HEK293 (cell line): Measurements from ENCODE around the gene DDX10.

Experiments
- ZNF585B ChIP-seq: fragments of 450-650 bp; formaldehyde crosslinking; IDR thresholded peaks from 2 replicates; pipeline ENCODE4 v1.5.1; 2016; ENCODE audit warnings: missing biosample characterization, missing genetic modification characterization
- ZNF670 ChIP-seq: fragments of 450-650 bp; formaldehyde crosslinking; IDR thresholded peaks from 2 replicates; pipeline ENCODE4 v1.5.1; 2016; ENCODE audit warnings: missing biosample characterization, missing genetic modification characterization, low read depth
- TF ChIP-seq, protein P1 (sequence below): fragments of 450-650 bp; formaldehyde crosslinking; IDR thresholded peaks from 2 replicates; pipeline ENCODE4 v1.5.1; 2016; ENCODE audit warnings: missing biosample characterization, missing genetic modification characterization

DNA sequence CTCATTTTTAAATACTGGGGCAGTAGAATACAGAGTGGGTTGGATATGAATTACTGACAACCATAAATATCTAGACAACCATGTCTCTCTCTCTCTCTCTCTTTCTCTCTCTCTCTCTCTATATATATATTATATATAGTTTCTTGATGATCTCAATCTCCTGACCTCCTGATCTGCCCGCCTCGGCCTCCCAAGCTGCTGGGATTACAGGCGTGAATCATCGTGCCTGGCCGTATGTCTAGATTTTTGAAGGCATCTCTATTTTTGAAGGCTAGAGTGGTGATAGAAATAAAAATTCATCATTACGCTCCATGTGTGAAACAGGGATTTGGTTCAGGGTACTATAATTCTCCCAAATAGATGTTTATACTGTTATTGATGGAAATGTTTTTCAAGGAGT lies 84.1 kb downstream of the DDX10 start:
- no peak for TF ChIP-seq ZNF585B (tag by site-specific recombination)
- TF ChIP-seq, protein P1, sequence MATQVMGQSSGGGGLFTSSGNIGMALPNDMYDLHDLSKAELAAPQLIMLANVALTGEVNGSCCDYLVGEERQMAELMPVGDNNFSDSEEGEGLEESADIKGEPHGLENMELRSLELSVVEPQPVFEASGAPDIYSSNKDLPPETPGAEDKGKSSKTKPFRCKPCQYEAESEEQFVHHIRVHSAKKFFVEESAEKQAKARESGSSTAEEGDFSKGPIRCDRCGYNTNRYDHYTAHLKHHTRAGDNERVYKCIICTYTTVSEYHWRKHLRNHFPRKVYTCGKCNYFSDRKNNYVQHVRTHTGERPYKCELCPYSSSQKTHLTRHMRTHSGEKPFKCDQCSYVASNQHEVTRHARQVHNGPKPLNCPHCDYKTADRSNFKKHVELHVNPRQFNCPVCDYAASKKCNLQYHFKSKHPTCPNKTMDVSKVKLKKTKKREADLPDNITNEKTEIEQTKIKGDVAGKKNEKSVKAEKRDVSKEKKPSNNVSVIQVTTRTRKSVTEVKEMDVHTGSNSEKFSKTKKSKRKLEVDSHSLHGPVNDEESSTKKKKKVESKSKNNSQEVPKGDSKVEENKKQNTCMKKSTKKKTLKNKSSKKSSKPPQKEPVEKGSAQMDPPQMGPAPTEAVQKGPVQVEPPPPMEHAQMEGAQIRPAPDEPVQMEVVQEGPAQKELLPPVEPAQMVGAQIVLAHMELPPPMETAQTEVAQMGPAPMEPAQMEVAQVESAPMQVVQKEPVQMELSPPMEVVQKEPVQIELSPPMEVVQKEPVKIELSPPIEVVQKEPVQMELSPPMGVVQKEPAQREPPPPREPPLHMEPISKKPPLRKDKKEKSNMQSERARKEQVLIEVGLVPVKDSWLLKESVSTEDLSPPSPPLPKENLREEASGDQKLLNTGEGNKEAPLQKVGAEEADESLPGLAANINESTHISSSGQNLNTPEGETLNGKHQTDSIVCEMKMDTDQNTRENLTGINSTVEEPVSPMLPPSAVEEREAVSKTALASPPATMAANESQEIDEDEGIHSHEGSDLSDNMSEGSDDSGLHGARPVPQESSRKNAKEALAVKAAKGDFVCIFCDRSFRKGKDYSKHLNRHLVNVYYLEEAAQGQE (tag by site-specific recombination): no peak
- no peak for TF ChIP-seq ZNF670 (tag by site-specific recombination)
